Mammary epithelial cell (primary cell): ENCODE results near the gene TCF3.

ENCODE experiments used
- EZH2 ChIP-seq: IDR thresholded peaks from 2 replicates; pipeline ENCODE4 v1.6.1; 2012; ENCODE audit warnings: low read length, inconsistent platforms, borderline replicate concordance
- TF ChIP-seq, protein P1 (sequence below), 2 donors: IDR thresholded peaks in 1 of 2; conservative IDR thresholded peaks in 1 of 2; 2 replicates each; pipeline ENCODE4 v1.5.1; 2011 to 2012; ENCODE audit warnings: inconsistent platforms in 2 of 2, low read length in 2 of 2, mild to moderate bottlenecking in 2 of 2, control low read depth in 1 of 2, low read depth in 1 of 2; ENCODE audit not compliant: insufficient read depth in 1 of 2; ENCODE audit errors: extremely low read depth in 1 of 2

DNA sequence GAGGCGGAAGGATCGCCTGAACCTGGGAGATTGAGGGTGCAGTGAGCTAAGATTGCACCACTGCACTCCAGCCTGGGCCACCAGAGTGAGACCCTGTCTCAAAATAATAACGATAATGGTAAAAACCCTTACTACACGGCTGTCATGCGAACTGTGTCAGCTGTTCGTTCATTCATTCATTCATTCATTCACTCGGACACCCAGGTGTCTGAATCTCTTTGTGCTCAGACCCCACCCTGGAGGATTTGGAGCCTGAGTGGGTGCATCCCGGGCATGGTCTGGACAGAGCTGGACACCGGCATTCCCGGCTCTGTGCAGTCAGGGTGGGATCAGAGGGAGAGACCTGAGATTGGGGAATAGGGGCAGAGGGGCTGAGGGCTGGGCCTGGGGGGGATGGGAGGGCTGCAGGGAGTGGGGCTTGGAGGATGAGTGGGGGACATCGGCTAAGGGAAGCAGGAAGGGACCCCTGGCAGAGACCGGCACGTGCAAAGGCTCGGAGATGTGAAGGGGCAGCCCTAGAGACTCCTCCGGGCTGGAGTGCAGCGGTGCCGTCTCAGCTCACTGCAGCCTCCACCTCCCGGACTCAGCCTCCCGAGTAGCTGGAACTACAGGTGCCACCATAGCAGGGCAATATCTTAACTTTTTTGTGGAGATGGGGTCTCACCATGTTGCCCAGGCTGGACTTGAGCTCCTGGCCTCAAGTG lies 31.6 kb upstream of the TCF3 start:
- TF ChIP-seq, protein P1, sequence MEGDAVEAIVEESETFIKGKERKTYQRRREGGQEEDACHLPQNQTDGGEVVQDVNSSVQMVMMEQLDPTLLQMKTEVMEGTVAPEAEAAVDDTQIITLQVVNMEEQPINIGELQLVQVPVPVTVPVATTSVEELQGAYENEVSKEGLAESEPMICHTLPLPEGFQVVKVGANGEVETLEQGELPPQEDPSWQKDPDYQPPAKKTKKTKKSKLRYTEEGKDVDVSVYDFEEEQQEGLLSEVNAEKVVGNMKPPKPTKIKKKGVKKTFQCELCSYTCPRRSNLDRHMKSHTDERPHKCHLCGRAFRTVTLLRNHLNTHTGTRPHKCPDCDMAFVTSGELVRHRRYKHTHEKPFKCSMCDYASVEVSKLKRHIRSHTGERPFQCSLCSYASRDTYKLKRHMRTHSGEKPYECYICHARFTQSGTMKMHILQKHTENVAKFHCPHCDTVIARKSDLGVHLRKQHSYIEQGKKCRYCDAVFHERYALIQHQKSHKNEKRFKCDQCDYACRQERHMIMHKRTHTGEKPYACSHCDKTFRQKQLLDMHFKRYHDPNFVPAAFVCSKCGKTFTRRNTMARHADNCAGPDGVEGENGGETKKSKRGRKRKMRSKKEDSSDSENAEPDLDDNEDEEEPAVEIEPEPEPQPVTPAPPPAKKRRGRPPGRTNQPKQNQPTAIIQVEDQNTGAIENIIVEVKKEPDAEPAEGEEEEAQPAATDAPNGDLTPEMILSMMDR (conservative IDR thresholded peaks at IDR 0.05 in 1 of 2, IDR thresholded peaks at IDR 0.05 in 1 of 2; ENCODE audit: extremely low read depth in 1 of 2, insufficient read depth in 1 of 2, low read depth in 1 of 2, low read length in 2 of 2) = no peak
- no peak for TF ChIP-seq EZH2
